Skeletal muscle cell (primary cell): ENCODE measurements around the gene WIPF2.
"Not testable (repeated sequence)": the region's sequence is repeated elsewhere in the genome, so short reads cannot be mapped to it uniquely, and the experiment has no call there.

Experiments used
- DNase-seq: peaks from one replicate; pipeline ENCODE4 v3.0.0-alpha.2; 2010; ENCODE audit warnings: low read depth
- H3K4me3 ChIP-seq: 2 replicates; pipeline ENCODE4 v1.5.1; 2011; ENCODE audit warnings: low read depth, mild to moderate bottlenecking, control low read depth, low read length, moderate library complexity

Gene WIPF2

GRCh38 chr17:40287494-40288369 is 68.6 kb downstream of the WIPF2 start, which contains the start of gene CDC6:
CDC6 (plus strand) TSS chr17:40287879; CDS start chr17:40289421, 1,542 bp downstream.
- H3K4me3 ChIP-seq: peak within 1 kb of the TSS; percentile 75
- DNase-seq: peak; percentile 95

GRCh38 chr17:40290629-40291280 is 71.7 kb downstream of the WIPF2 start:
- H3K4me3 ChIP-seq: no peak overlapping the region
- peak; percentile 88 for DNase-seq

- no peak overlapping the region for H3K4me3 ChIP-seq
- DNase-seq: no peak
These were observed 72.2 kb downstream of the WIPF2 start for GRCh38 chr17:40291281-40291664.

GRCh38 chr17:40293363-40293762 is 74.3 kb downstream of the WIPF2 start:
- no peak for DNase-seq
- no peak overlapping the region for H3K4me3 ChIP-seq

- no peak for DNase-seq
- H3K4me3 ChIP-seq: no peak overlapping the region
These were observed 76.7 kb downstream of the WIPF2 start for GRCh38 chr17:40295488-40296436.

- no peak overlapping the region for H3K4me3 ChIP-seq
- DNase-seq: no peak
These were observed 78.4 kb downstream of the WIPF2 start for GRCh38 chr17:40297511-40297910.

GRCh38 chr17:40298726-40299125 is 79.6 kb downstream of the WIPF2 start:
- no peak for DNase-seq
- H3K4me3 ChIP-seq: no peak overlapping the region

GRCh38 chr17:40299159-40299757 is 80.2 kb downstream of the WIPF2 start:
- not testable (repeated sequence) for DNase-seq, H3K4me3 ChIP-seq

- H3K4me3 ChIP-seq: no peak overlapping the region
- DNase-seq: no peak
These were observed 82.2 kb downstream of the WIPF2 start for GRCh38 chr17:40301315-40301714.

- no peak for DNase-seq
- H3K4me3 ChIP-seq: no peak overlapping the region
These were observed 84.0 kb downstream of the WIPF2 start for GRCh38 chr17:40303009-40303657.

- no peak for DNase-seq
- no peak overlapping the region for H3K4me3 ChIP-seq
These were observed 84.8 kb downstream of the WIPF2 start for GRCh38 chr17:40303708-40304551.

- not testable (repeated sequence) for H3K4me3 ChIP-seq, DNase-seq
These were observed 85.4 kb downstream of the WIPF2 start for GRCh38 chr17:40304552-40304863.

- H3K4me3 ChIP-seq, DNase-seq: not testable (repeated sequence)
These were observed 85.8 kb downstream of the WIPF2 start for GRCh38 chr17:40304866-40305265.

GRCh38 chr17:40306395-40306794 is 87.3 kb downstream of the WIPF2 start:
- H3K4me3 ChIP-seq: no peak overlapping the region
- no peak for DNase-seq

GRCh38 chr17:40307001-40307730 is 88.1 kb downstream of the WIPF2 start:
- H3K4me3 ChIP-seq: no peak overlapping the region
- DNase-seq: no peak

GRCh38 chr17:40307740-40308239 is 88.7 kb downstream of the WIPF2 start:
- DNase-seq: no peak
- no peak overlapping the region for H3K4me3 ChIP-seq
